GM12878 (cell line): ENCODE measurements around the gene SEC24A. TPM values are rescaled to one million over a fixed set of nuclear protein-coding genes. Genes with fewer than 3 reads are reported as not detected.
A peak's percentile ranks its signal among the peaks of the same experiment; 100 is the strongest.

Source experiments
- ATAC-seq: fragments of 200-7000 bp; cut with Tn5 transposase; 3 replicates; pipeline ENCODE4 v1.9.1; 2020; ENCODE audit warnings: mild to moderate bottlenecking, moderate library complexity
- BruUV-seq: library from RNA; stranded (reverse); fragments of 400-500 nt; replicated peaks from 2 replicates; lab custom pipeline; 2021; lab: Mats Ljungman, UMichigan
- CTCF ChIA-PET: fragments of 300-600 bp; sonication (Branson Sonifier 250); formaldehyde crosslinking; extraction: SDS; loops from one replicate; lab custom pipeline; 2021; ENCODE audit warnings: inconsistent platforms; lab: Yijun Ruan, JAX
- POLR2A ChIA-PET: fragments of 350-600 bp; formaldehyde crosslinking; extraction: SDS; loops from one replicate; lab custom pipeline; 2021; ENCODE audit warnings: inconsistent platforms; lab: Charles Lee
- RAD21 ChIA-PET: fragments of 300-600 bp; sonication (Branson Sonifier 250); formaldehyde crosslinking; loops from one replicate; lab custom pipeline; 2023; ENCODE audit warnings: antibody characterized with exemption; ENCODE audit not compliant: unreplicated experiment; lab: Charles Lee
- SMC1A ChIA-PET: fragments of 300-600 bp; sonication (Branson Sonifier 250); formaldehyde crosslinking; loops from one replicate; lab custom pipeline; 2023; ENCODE audit not compliant: unreplicated experiment, uncharacterized antibody; lab: Charles Lee
- DNase-seq: peaks from one replicate; pipeline ENCODE4 v3.0.0-alpha.2; 2011; ENCODE audit warnings: low read depth, low spot score
- FAIRE-seq: peaks from 3 replicates; lab custom pipeline; 2011; peaks lifted over from hg19 to GRCh38; lab: Jason Lieb, UNC
- H2AFZ ChIP-seq: 2 replicates; pipeline ENCODE4 v1.6.0; 2011; ENCODE audit warnings: low read depth, low read length, control low read depth; ENCODE audit not compliant: control insufficient read depth
- H3K27ac ChIP-seq: 2 replicates; pipeline ENCODE4 v1.5.1; 2011; ENCODE audit warnings: control low read depth; ENCODE audit not compliant: control insufficient read depth, insufficient read depth
- H3K27me3 ChIP-seq, 2 experiments: replicated peaks in 1 of 2; 2 replicates each; pipeline versions ENCODE4 v1.6.0 to v1.6.1; 2011; ENCODE audit warnings: low read length in 1 of 2; ENCODE audit not compliant: control insufficient read depth in 2 of 2, insufficient read depth in 2 of 2
- H3K36me3 ChIP-seq, 2 experiments: 2 replicates each; pipeline ENCODE4 v1.5.1; 2011; ENCODE audit warnings: low read length in 1 of 2; ENCODE audit not compliant: control insufficient read depth in 2 of 2, insufficient read depth in 2 of 2
- H3K4me1 ChIP-seq: 2 replicates; pipeline ENCODE4 v1.6.1; 2011; ENCODE audit warnings: mild to moderate bottlenecking, low read length, moderate library complexity, mixed read lengths; ENCODE audit not compliant: control insufficient read depth, insufficient read depth
- H3K4me2 ChIP-seq: 2 replicates; pipeline ENCODE4 v1.6.0; 2011; ENCODE audit warnings: control low read depth; ENCODE audit not compliant: control insufficient read depth, insufficient read depth
- H3K4me3 ChIP-seq: fragments of 200-600 bp; sonication (generic); 2 replicates; pipeline ENCODE4 v1.5.1; 2016
- H3K79me2 ChIP-seq: 2 replicates; pipeline ENCODE4 v1.6.0; 2011; ENCODE audit warnings: low read length; ENCODE audit not compliant: control insufficient read depth, insufficient read depth
- H3K9ac ChIP-seq: 2 replicates; pipeline ENCODE4 v1.8.0; 2011; ENCODE audit warnings: low read length, control low read depth, mixed read lengths; ENCODE audit not compliant: control insufficient read depth, insufficient read depth
- H3K9me3 ChIP-seq: replicated peaks from 3 replicates; pipeline ENCODE4 v1.5.1; 2011; ENCODE audit warnings: mild to moderate bottlenecking, low read length; ENCODE audit not compliant: control insufficient read depth, insufficient read depth
- H4K20me1 ChIP-seq: 2 replicates; pipeline ENCODE4 v1.6.0; 2011; ENCODE audit not compliant: control insufficient read depth, insufficient read depth
- BRCA1 ChIP-seq: IDR thresholded peaks from 2 replicates; pipeline ENCODE4 v1.6.1; 2011; ENCODE audit warnings: low read depth, low read length, improper control_type of control experiment
- DPF2 ChIP-seq: fragments of 450-650 bp; IDR thresholded peaks from 2 replicates; pipeline ENCODE4 v1.6.1; 2017; ENCODE audit warnings: mild to moderate bottlenecking
- IKZF2 ChIP-seq, 2 experiments: fragments of 450-650 bp; IDR thresholded peaks; 2 replicates each; pipeline ENCODE4 v1.6.1; 2017; ENCODE audit warnings: mild to moderate bottlenecking in 2 of 2, moderate library complexity in 2 of 2
- MXI1 ChIP-seq: fragments of 150-350 bp; IDR thresholded peaks from 2 replicates; pipeline ENCODE4 v1.6.1; 2011; ENCODE audit warnings: low read depth, mild to moderate bottlenecking, inconsistent platforms, low read length, improper control_type of control experiment
- NFYB ChIP-seq: IDR thresholded peaks from 2 replicates; pipeline ENCODE4 v1.6.1; 2011; ENCODE audit warnings: low read depth, mild to moderate bottlenecking, low read length, improper control_type of control experiment, moderate library complexity; ENCODE audit not compliant: insufficient read depth
- NR2F1 ChIP-seq: fragments of 450-650 bp; conservative IDR thresholded peaks from 2 replicates; pipeline ENCODE4 v1.6.1; 2017; ENCODE audit warnings: mild to moderate bottlenecking
- NRF1 ChIP-seq: conservative IDR thresholded peaks from 2 replicates; pipeline ENCODE4 v1.6.1; 2011; ENCODE audit warnings: mild to moderate bottlenecking, low read depth, low read length, improper control_type of control experiment
- PAX5 ChIP-seq: IDR thresholded peaks from 2 replicates; pipeline ENCODE4 v1.6.1; 2011; ENCODE audit warnings: low read depth, low read length, borderline replicate concordance
- POLR2A ChIP-seq: IDR thresholded peaks from 2 replicates; pipeline ENCODE4 v1.6.1; 2011; ENCODE audit warnings: low read depth, mild to moderate bottlenecking, low read length
- RFX5 ChIP-seq: IDR thresholded peaks from 2 replicates; pipeline ENCODE4 v1.6.1; 2011; ENCODE audit warnings: low read depth, low read length, improper control_type of control experiment
- SIN3A ChIP-seq: IDR thresholded peaks from 2 replicates; pipeline ENCODE4 v1.6.1; 2012; ENCODE audit warnings: low read depth, low read length, improper control_type of control experiment
- SIX5 ChIP-seq: IDR thresholded peaks from 2 replicates; pipeline ENCODE4 v1.6.1; 2011; ENCODE audit warnings: mild to moderate bottlenecking, low read depth, low read length, moderate library complexity; ENCODE audit not compliant: severe bottlenecking
- TBL1XR1 ChIP-seq: IDR thresholded peaks from 2 replicates; pipeline ENCODE4 v1.6.1; 2012; ENCODE audit warnings: low read depth, low read length, improper control_type of control experiment
- WGBS: methylation state at CpG from one replicate; pipeline ENCODE4 v1.1.6; 2016; ENCODE audit warnings: low lambda C conversion rate; ENCODE audit not compliant: insufficient replicate concordance, insufficient coverage; ENCODE audit errors: missing lambda C conversion rate; 5-methylcytosine and 5-hydroxymethylcytosine counted together
- in situ Hi-C: fragments of 300-500 bp; cut with MboI; formaldehyde crosslinking; loops from 9 replicates; pipeline ENCODE4 v1.14.3; 2018; ENCODE audit warnings: mixed read lengths
- intact Hi-C: fragments of 100-400 bp; cut with micrococcal nuclease; formaldehyde crosslinking; loops from one replicate; pipeline ENCODE4 v1.14.2; 2022; ENCODE audit not compliant: unreplicated experiment
- polyA plus RNA-seq, 11 experiments: library from polyadenylated mRNA; depleted of rRNA in 4 of 11; unstranded in 6 of 11; stranded (reverse) in 5 of 11; fragments of >200 nt; fragmentation: Nextera tagmentation in 4 of 11; fragmentation: Illumina TruSeq in 1 of 11; extraction: Ambion mirVana in 4 of 11; extraction: Trizol in 1 of 11; gene quantifications; 1 replicate in 1 of 11; 2 replicates in 10 of 11; pipeline versions ENCODE4 v1.2.1 to v1.2.3, GENCODE V29; 2011 to 2016; ENCODE audit warnings: inconsistent platforms in 2 of 11, missing spikeins in 2 of 11, low read depth in 1 of 11
- total RNA-seq, 4 experiments: library from RNA; depleted of rRNA in 3 of 4; stranded (reverse); fragments of >200 nt in 3 of 4; fragmentation: Illumina TruSeq in 1 of 4; extraction: Trizol in 1 of 4; gene quantifications; 2 replicates each; pipeline versions ENCODE4 v1.2.1 to v1.2.3, GENCODE V29; 2013 to 2021
- TF ChIP-seq, protein P1 (sequence below): IDR thresholded peaks from 2 replicates; pipeline ENCODE4 v1.6.1; 2012; ENCODE audit warnings: improper control_type of control experiment, low read depth, low read length; ENCODE audit not compliant: insufficient replicate concordance
- TF ChIP-seq, protein P2 (sequence below): fragments of 450-650 bp; formaldehyde crosslinking; IDR thresholded peaks from 2 replicates; pipeline ENCODE4 v1.5.0; 2022; ENCODE audit warnings: mild to moderate bottlenecking, missing genetic modification characterization

SEC24A gene
- total and polyA plus RNA-seq, 10 of the 15 experiments (the other 5 are each of a cell fraction or from before 2014, with no cell fraction given): 7.1 to 52.2 (median 22.8) TPM

DNA sequence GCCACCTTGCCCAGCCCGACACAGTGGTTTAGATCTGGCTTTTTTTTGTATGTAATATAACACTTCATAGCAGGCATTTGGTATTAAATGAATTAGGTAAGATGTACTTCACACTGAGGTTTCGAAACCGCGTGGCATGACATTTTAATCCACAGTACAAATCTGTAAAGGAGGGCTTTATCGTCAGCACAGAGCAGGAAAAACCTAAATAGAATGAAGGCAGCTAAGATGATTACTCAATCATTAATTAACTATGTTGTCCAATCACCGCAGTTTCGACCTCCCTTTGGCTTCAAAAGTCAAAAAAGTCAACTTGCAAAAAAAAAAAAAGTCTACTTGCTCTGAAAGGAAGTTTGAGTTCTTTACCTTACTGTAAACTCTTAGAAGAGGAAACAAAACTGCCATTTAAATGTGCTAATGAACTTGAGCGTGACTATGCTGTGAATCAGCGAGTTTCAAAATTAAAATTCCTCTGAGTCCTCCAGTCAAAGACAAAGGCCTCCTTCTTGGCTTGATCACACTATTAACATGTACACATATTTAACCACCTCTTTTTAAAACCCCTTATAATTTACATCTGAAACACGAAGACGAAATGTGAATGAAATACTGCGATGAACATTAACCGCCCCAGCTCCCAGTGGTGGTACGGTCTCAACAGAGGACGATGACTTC is 698 bp upstream of the SEC24A start:
- H3K9me3 ChIP-seq: no peaks in the 10 kb centered on the region; the same call in 2 of the 3 replicates
- ChIA-PET RAD21 (interaction anchor here (0.9 to 1.2 kb wide), 5 partner anchors 12 to 61 kb away, joined by 3 to 4 read pairs (median 3); no protein-coding TSS in a partner anchor), POLR2A (interaction anchor here (0.6 to 3.9 kb wide), 6 partner anchors 13 to 280 kb away, joined by 4 to 22 read pairs (median 4); no protein-coding TSS in a partner anchor), CTCF (interaction anchor here (1.2 to 1.6 kb wide), 3 partner anchors 11 to 61 kb away, joined by 3 to 4 read pairs (median 4); no protein-coding TSS in a partner anchor), SMC1A (interaction anchor here (0.5 to 4.3 kb wide), 4 partner anchors 12 to 61 kb away, joined by 3 to 31 read pairs (median 4); no protein-coding TSS in a partner anchor)
- H3K4me2 ChIP-seq: peak overlapping the region; percentile 69
- in situ Hi-C loops (no loop called here), intact Hi-C loops (loop anchor here (1.0 to 5.0 kb wide), 3 partner anchors 16 to 106 kb away; partner anchors contain the start of gene SAR1B)
- ATAC-seq: peak; percentile 67
- peak overlapping the region; percentile 98 for H3K27ac ChIP-seq
- DNase-seq: peak; percentile 85
- 0% methylated on average over 15 of the region's 15 CpGs for WGBS
- TSS peak; percentile 98 for BruUV-seq
- H4K20me1 ChIP-seq: no peaks in the 10 kb centered on the region
- peaks cover 53% of the 10 kb centered on the region for H3K79me2 ChIP-seq
- H3K4me3 ChIP-seq: peak overlapping the region; percentile 100
- FAIRE-seq: peak; percentile 82
- peak overlapping the region; percentile 61 for H2AFZ ChIP-seq
- no peaks in the 10 kb centered on the region for H3K36me3 ChIP-seq
- H3K4me1 ChIP-seq: peaks cover 23% of the 10 kb centered on the region
- no peaks in the 10 kb centered on the region for H3K27me3 ChIP-seq
- peak overlapping the region; percentile 99 for H3K9ac ChIP-seq
- no peak for TF ChIP-seq BRCA1
- no peak for TF ChIP-seq SIX5
- no peak; the same call in 1 of the 2 replicates for TF ChIP-seq NR2F1
- TF ChIP-seq SIN3A: no peak
- no peak for TF ChIP-seq NRF1
- TF ChIP-seq DPF2: no peak
- TF ChIP-seq PAX5: no peak
- TF ChIP-seq, protein P1, sequence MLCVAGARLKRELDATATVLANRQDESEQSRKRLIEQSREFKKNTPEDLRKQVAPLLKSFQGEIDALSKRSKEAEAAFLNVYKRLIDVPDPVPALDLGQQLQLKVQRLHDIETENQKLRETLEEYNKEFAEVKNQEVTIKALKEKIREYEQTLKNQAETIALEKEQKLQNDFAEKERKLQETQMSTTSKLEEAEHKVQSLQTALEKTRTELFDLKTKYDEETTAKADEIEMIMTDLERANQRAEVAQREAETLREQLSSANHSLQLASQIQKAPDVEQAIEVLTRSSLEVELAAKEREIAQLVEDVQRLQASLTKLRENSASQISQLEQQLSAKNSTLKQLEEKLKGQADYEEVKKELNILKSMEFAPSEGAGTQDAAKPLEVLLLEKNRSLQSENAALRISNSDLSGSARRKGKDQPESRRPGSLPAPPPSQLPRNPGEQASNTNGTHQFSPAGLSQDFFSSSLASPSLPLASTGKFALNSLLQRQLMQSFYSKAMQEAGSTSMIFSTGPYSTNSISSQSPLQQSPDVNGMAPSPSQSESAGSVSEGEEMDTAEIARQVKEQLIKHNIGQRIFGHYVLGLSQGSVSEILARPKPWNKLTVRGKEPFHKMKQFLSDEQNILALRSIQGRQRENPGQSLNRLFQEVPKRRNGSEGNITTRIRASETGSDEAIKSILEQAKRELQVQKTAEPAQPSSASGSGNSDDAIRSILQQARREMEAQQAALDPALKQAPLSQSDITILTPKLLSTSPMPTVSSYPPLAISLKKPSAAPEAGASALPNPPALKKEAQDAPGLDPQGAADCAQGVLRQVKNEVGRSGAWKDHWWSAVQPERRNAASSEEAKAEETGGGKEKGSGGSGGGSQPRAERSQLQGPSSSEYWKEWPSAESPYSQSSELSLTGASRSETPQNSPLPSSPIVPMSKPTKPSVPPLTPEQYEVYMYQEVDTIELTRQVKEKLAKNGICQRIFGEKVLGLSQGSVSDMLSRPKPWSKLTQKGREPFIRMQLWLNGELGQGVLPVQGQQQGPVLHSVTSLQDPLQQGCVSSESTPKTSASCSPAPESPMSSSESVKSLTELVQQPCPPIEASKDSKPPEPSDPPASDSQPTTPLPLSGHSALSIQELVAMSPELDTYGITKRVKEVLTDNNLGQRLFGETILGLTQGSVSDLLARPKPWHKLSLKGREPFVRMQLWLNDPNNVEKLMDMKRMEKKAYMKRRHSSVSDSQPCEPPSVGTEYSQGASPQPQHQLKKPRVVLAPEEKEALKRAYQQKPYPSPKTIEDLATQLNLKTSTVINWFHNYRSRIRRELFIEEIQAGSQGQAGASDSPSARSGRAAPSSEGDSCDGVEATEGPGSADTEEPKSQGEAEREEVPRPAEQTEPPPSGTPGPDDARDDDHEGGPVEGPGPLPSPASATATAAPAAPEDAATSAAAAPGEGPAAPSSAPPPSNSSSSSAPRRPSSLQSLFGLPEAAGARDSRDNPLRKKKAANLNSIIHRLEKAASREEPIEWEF: peak; percentile 22
- TF ChIP-seq POLR2A: no peak
- TF ChIP-seq MXI1: 0 out of 2 replicates have a peak, but pooled peaks have one; percentile 35
- peak; percentile 65 for TF ChIP-seq NFYB
- peak; percentile 29 to 31; a peak in 2 of 4 replicates for TF ChIP-seq IKZF2 (IDR thresholded peaks at IDR 0.05)
- 0 out of 2 replicates have a peak, but pooled peaks have one; percentile 18 for TF ChIP-seq TBL1XR1
- TF ChIP-seq RFX5: no peak
- TF ChIP-seq, protein P2, sequence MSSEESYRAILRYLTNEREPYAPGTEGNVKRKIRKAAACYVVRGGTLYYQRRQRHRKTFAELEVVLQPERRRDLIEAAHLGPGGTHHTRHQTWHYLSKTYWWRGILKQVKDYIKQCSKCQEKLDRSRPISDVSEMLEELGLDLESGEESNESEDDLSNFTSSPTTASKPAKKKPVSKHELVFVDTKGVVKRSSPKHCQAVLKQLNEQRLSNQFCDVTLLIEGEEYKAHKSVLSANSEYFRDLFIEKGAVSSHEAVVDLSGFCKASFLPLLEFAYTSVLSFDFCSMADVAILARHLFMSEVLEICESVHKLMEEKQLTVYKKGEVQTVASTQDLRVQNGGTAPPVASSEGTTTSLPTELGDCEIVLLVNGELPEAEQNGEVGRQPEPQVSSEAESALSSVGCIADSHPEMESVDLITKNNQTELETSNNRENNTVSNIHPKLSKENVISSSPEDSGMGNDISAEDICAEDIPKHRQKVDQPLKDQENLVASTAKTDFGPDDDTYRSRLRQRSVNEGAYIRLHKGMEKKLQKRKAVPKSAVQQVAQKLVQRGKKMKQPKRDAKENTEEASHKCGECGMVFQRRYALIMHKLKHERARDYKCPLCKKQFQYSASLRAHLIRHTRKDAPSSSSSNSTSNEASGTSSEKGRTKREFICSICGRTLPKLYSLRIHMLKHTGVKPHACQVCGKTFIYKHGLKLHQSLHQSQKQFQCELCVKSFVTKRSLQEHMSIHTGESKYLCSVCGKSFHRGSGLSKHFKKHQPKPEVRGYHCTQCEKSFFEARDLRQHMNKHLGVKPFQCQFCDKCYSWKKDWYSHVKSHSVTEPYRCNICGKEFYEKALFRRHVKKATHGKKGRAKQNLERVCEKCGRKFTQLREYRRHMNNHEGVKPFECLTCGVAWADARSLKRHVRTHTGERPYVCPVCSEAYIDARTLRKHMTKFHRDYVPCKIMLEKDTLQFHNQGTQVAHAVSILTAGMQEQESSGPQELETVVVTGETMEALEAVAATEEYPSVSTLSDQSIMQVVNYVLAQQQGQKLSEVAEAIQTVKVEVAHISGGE (CRISPR knock-in tag): no peak
